SHP77 treated with DMSO at 0.1 percent for 48 hours (cell line): ENCODE results near the gene MYO1F.
A peak's percentile ranks its signal among the peaks of the same experiment; 100 is the strongest.
"Not testable (repeated sequence)": the region's sequence is repeated elsewhere in the genome, so short reads cannot be mapped to it uniquely, and the experiment has no call there.

Experiments used
- DNase-seq: peaks from one replicate; lab custom pipeline; 2025; lab: John Stamatoyannopoulos, UW

The MYO1F gene

DNA sequence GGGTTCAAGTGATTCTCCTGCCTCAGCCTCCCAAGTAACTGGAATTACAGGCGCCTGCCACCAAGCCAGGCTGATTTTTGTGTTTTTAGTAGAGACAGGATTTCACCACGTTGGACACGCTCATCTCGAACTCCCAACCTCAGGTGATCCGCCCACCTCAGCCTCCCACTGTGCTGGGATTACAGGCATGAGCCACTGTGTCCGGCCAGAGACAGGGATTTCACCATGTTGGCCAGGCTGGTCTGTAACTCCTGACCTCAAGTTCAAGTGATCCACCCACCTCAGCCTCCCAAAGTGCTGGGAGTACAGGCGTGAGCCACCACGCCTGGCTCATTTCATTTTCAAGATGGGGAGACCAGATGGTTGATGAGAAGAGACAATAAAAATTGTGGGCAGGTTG is 12.4 kb downstream of the MYO1F start:
- DNase-seq, result not testable (repeated sequence)

DNA sequence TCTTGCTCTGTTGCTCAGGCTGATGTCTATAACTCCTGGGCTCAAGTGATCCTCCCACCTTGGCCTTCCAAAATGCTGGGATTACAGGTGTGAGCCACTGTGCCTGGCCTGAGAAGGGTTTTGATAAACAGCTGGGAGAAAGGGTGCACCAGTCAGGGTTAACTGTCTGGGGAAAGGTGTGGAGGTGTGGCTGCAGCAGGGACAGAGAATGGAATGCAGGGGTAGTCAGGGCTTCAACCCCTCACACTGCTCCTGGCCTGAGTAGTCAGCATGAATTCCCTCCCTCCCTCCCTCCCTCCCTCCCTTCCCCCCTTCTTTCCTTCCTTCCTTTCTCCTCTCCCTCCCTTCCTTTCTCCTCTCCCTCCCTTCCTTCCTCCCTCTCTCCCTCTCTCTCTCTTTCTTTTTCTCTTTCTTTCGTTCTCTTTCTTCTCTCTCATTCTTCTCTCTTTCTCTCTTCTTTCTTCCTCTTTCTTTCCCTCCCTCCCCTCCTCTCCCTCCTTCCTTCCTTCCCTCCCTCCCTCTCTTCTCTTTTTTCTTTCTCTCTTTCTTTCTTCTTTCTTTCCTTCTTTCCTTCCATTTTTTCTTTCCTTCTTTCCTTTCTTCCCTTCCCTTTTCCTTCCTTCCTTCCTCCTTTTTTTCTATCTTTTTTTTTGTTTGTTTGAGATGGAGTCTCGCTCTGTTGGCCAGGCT is 16.0 kb downstream of the MYO1F start:
- DNase-seq, result no peak

DNA sequence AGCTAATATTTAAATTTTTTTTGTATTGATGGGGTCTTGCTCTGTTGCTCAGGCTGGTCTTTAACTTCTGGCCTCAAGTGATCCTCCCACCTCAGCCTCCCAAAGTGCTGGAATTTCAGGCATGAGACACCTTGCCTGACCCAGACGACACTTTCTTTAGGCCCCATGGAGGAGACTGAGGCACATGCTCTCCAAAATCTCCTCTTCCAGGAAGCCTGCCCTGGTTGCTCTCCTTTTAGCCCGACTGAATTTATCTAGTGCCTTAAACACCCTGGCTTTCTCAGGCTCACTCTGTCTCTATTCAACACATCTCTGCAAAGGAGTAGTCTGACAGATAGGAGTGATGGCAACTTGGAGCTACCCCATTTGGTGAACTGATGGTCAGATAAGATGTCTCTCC is 18.9 kb downstream of the MYO1F start:
- no peak for DNase-seq

DNA sequence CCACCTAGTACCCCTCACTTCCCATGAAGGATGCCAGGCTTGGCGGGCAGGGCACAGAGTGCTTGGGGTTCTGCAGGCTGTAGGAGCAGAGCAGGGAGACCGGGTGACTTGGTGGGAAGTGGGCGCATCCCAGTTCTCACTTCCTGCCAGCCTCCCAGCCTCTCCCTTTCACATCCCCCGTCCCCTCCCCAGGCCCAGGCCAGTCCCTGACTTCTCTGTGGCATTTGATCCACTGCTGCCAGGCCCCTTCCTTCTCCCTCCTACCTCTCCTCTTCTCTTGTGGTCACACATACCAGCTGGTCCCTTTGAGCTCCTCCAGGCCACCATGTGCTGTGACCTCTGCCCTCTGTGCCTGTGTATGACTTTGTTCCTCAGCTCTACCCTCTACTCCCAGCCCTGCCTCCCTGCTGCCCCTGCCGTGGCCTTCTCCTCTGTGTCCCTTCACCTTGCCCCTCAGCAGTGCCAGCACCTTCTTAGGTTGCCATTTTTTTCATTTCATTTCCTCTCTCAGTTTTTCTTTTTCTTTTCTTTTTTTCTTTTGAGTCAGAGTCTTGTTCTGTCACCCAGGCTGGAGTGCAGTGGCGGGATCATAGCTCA is 19.5 kb downstream of the MYO1F start:
- DNase-seq, result no peak

DNA sequence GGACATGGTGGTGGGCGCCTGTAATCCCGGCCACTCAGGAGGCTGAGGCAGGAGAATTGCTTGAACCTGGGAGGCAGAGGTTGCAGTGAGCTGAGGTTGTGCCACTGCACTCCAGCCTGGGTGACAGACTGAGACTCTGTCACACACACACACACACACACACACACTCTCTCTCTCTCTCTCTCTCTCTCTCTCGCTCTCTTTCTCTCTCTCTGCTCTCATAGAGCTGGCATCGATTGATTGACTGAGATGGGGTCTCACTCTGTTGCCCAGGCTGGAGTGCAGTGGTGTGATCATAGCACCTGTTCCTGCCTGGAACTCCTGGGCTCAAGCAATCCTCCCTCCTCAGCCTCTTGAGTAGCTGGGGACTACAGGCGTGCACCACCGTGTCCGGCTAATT is 23.5 kb downstream of the MYO1F start:
- DNase-seq, result not testable (repeated sequence)

DNA sequence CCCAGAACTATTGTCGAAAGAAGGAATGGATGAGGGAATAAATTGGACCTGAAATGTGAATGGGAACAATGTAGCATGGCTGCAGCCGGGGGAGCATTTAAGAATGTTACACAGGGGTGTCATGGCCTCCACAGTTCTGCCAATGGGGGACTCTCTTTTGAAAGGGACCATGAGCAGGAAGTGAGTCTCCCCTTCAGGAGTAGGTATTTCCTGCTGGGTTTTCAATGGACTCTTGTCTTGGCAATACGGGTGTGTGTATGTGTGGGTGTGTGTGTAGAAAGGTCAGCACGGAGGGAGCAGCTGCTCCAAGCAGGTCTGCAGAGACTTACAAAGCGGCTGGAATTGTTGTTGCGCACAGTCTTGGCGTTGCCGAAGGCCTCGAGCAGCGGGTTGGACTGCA is 24.4 kb downstream of the MYO1F start:
- no peak for DNase-seq

DNA sequence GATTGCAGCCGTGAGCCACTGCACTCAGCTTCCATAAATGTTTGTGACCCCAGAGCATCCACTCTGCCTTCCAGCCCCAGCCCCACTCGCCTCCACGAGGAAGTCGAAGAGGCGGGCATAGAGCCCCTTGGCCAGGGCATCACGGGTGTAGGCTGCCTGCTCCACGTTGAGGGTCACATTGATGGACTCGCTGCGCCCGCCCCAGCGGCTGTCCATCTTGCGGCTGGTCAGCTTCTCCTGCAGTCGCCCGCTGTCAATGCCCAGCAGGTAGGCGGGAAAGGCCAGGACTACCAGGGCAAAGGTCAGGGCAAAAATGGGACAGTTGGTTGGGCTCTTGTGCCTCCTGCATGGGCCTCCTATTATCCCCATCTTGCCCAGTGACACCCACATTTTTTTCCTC is 27.2 kb downstream of the MYO1F start:
- no peak for DNase-seq

DNA sequence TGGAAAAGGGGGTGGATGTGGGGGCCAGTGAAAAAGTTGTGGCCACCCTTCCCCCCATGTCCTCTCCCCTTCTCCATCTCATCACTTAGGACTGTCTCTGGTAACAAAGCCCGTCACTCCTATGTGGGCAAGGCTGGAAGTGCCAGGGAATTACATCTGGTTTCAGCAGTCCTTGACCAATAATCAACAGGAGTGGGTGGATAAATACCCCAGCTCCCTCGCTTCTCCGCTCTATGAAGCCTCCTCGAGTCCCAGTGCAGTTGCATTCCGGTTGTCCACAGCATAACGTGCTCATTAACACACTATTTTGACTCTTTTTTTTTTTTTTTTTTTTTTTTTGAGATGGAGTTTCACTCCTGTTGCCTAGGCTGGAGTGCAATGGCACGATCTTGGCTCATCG is 31.5 kb downstream of the MYO1F start:
- no peak for DNase-seq

DNA sequence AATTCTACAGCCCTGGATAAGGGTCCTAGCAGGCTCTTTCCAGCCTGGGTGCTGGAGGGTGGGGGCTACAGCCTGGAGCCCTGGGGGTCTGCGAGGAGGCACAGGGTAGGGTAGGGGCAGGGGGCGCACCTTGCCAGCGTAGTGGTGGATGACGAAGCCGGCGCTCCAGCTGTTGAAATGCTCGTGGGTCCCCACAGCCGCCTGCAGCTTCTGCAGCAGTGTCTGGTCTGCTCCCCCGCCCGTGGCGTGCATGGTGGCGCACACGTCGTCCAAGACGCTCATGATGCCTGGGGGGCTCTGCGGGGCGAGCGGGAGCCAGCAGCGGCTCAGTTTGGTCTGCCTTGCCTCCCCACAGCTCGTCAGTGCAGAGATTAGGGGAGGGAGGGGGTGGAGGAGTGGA is 33.1 kb downstream of the MYO1F start:
- no peak for DNase-seq

DNA sequence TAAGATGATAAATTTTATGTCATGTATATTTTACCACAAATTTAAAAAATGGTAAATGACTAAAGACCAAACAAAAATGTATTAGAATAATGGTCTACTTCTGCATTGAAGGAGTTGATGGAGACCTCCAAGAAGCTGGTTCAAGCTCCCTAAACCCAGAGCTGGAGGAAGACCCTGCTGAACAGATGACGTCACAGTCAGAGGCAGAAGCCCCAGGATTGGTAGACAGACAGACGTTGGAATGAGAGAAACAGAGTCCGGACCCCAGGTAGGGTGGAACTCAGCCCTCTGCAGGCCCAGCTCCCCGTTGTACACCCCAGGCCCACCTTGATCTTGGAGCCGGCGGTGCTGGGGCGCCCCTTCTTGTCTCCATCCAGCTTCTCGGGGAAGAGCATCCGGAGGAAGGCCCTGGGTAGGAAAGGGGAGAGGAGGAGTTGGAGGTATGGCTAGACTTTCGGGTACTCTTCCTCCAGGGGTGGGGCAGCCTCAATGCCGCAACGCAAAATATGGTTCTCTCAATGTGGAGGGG is 37.6 kb downstream of the MYO1F start:
- no peak for DNase-seq

DNA sequence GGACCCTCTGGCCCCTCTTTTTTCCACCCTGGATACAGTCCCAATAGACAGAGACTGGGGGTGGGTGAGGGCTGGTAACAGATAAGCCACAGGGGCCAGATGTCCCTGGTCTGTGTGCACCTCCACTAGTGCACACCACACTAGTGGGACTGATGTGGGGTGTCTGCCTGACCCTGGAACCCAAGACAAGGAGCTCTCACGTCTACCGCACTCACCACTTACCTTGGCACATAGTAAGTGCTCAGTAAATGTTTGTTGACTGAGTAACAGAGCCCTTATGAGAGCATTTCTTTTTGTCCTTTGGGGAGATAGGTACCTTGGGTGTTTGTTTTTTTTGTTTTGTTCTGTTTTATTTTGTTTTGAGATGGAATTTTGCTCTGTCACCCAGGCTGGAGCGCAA is 40.1 kb downstream of the MYO1F start:
- no peak for DNase-seq

DNA sequence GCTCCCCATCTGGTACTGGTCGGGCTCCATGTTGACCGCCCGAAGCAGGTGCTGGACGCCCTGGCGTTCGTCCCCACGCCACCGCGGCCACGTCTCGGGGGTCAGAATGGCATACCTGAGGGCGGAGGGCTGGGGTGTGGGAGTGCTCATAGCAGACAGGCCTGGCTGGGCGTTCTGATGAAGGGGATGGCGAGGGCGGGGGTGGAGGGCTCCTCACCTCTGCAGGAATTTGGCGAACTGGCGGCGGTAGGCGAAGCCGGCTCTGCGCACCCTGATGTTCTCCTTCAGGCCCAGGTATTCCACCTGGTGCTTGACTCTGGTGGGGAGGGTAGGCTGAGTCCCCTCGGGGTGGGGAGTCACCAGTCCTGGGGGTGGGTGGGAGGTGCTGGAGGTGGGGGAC is 41.0 kb downstream of the MYO1F start:
- no peak for DNase-seq

DNA sequence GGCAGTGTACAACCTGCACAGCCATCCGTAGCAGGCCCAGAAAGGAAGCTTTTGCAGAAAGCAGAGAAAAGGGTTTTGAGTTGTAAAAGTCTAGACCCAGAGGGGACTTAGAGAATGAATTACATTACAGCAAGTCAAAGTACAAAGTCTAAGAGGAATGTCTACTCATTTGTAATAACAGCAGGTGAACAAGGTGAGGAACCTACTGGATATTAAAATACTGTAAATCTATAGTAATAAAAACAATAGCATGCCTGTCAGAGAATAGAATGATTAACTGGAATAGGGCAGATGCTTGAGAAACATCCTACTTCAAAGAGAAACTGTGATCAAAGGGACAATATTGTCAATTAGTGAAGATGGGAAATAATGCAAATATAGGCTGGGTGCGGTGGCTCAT is 45.0 kb downstream of the MYO1F start:
- no peak for DNase-seq

DNA sequence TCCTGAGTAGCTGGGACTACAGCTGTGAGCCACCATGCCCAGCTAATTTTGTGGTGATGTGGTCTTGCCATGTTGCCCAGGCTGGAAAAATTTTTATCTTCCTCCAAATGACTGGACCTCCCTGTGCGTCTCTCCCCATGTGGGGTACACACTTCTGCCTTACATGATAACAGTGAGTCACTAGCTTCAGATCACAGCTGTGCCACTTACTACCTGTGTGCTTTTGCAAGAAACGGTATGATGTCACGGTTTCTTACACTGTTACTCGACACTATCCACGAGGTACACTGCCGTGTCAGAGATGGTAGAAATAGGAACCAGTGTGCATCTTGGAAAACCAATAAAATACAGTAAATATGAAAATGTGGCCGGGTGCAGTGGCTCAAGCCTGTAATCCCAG is 45.8 kb downstream of the MYO1F start:
- no peak for DNase-seq

DNA sequence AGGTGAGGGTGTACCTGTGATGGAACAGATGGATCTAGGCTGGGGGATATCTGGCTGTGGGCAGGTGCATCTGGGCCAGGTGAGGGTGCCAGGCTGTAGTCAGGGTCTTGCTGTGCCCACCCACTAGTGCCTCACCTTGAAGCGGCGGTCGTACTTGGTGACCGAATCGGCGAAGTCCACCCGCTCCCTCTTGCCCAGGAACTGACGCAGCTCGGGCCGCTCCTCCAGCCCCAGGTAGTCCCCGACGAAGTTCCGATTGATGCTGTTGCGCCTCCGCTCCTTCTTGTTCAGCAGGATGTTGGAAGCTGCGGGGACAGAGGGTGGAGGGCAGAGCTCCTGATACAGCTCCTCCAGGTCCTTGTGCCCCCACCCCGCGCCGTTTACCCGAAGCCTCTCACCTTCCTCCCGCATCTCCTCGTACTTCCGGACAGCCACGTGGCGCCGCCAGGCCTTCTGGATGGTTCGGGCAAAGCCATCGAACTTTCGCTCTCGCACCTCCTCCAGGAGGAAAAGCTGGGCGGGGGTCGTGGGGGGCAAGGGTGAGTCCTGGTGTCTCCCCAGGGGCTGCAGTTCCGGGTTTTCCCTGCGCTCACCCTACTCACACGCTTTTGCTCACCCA is 47.1 kb downstream of the MYO1F start:
- no peak for DNase-seq

DNA sequence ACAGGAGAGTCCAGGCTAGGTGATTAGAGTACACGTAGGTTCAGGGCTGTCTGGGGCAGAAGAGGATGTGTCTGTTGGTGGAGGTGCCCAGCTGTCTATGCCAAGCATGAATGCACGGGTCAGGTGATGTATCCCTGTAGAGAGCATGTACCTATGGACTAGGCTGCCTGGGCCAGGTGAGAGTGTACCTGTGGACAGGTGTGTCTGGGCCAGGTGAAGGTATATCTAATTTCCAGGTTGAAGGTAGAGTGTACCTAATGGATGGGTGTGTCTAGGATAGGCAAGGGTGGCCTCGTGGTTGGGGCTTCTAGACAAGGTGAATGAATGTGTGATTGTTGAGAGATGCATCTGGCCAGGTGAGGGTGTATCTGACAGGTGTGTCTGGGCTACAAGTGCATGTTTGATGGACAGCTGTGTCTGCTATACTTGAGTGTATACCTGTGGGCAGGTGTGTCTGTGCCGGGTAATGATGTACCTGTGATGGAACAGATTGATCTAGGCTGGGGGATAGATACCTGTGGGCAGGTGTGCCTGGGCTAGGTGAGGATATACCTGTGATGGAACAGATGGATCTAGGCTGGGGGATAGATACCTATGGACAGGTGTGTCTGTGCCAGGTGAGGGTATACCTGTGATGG is 47.8 kb downstream of the MYO1F start:
- DNase-seq, result no peak

DNA sequence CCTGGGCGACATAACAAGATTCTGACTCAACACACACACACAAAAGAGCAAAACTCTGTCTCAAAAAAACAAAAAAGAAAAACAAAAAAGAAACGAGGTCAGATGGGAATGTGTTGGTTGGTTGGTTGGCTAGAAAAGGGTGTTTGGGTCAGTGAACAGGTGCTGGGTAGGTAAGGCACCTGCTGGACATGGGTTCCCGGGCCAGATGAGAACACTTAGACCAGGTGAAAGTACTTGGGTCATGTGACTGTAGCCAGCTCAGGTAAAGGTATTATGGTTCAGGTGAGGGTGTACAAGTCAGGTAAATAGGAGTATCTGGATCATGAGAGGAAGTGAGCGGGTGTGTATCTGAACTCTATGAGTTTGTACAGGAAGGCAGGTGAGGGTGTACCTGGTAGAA is 48.7 kb downstream of the MYO1F start:
- DNase-seq, result no peak

DNA sequence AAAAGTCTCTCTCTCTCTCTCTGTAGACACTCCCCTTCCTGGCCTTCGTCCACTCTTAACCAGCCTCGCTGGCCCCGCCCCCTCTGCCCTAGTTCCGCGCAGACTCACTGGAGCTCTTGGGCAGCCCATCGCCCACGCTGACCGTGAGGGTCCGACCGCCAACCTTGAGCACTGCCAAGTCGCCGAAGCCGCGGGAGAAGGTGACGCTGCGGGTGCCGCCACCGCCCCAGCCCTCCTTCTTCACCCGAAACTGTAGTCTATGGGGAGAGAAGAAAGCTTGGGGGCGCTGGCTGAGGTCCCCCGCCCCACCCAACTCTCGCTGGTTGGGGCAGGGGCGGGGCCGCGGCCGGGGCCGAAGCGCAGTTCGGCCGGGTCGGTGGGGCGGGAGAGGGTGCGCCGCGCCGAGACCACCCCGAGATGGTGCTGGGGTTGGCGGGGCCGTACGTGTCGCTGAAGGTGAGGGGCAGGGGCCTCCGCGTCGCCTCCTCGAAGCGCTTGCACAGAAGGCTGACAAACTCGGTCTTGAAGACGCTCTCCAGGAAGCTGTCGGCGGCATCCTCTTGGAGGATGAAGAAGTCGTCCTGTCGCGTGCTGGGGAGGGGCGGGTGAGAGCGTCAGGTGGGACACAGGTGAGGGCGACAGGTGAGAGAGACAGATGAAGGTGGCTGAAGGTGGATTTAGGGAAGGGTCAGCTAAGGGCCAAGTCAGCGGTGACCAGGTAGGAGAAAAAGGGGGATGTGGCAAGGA is 50.7 kb downstream of the MYO1F start:
- peak; percentile 44 for DNase-seq

DNA sequence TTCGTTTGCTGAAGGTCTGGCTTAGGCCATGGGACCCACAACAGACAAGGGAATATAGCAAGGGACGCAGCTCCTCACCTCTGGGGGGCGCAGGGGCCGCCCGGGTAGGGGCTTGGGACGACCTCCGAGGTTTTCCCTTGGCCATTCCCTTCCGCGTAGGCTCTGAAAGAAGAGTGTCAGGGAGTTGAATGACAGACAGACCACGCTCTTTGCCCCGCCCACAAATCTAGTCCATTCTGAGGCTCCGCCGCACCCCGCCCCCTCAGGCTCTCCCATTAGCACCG is 51.9 kb downstream of the MYO1F start:
- DNase-seq, result no peak

DNA sequence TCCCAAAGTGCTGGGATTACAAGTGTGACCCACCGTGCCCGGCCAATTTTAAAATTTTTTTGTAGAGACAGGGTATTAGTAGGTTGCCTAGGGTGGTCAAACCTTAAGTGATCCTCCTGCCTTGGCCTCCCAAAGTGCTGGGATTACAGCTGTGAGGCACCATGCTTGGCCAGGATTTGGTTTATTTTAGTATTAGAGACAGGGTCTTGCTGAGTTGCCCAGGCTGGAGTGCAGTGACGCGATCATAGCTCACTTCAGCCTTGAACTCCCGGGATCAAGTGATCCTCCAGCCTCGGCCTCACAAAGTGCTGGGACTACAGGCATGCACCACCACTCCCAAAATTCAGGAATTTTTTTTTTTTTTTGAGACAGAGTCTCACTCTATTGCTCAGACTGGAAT is 57.9 kb downstream of the MYO1F start:
- no peak for DNase-seq

DNA sequence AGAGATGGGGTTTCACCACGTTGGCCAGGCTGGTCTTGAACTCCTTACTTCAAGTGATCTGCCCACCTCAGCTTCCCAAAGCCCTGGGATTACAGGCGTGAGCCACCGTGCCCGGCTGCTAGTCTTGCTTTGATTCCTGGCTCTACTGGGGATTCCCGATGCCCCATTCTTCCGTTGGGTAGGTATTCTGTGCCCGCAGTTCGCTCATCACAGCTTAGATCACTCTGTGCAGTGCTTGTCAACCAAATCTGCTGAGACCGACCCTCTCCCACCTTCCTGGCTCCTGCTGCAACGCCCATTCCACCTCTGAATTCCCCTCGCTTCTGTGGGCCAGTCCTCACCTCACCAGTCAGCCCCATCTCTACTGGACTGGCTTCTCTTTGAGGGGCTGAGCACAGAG is 58.7 kb downstream of the MYO1F start:
- DNase-seq, result no peak
